ENCODE measurements around the gene ITPR1. TPM values are rescaled to one million over a fixed set of nuclear protein-coding genes. Genes with fewer than 3 reads are reported as not detected.

The ITPR1 gene
- total and polyA plus RNA-seq, 11 donors = 8.9 to 55.8 (median 19.9) TPM

DNA sequence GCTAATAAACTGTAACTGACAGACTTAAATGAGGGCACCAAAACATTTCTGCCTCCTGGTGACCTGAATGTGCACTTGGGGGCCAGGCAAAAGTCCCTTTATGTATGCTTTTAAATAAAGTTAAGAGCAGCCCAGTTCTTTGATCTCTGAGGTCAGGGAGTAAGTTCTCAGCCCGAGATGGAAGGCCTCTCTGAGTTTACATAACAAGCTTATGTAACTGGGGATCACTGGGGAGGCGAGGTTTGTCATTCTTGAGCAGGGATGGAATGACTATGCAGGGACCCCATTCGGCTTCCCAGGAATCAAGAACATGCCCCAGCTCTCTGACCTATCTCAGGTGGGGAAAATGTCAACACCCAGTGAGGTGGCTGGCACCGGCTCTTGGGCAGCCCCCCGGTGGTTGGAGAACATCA lies 287.4 kb downstream of the ITPR1 start:
- TF ChIP-seq, protein P1, sequence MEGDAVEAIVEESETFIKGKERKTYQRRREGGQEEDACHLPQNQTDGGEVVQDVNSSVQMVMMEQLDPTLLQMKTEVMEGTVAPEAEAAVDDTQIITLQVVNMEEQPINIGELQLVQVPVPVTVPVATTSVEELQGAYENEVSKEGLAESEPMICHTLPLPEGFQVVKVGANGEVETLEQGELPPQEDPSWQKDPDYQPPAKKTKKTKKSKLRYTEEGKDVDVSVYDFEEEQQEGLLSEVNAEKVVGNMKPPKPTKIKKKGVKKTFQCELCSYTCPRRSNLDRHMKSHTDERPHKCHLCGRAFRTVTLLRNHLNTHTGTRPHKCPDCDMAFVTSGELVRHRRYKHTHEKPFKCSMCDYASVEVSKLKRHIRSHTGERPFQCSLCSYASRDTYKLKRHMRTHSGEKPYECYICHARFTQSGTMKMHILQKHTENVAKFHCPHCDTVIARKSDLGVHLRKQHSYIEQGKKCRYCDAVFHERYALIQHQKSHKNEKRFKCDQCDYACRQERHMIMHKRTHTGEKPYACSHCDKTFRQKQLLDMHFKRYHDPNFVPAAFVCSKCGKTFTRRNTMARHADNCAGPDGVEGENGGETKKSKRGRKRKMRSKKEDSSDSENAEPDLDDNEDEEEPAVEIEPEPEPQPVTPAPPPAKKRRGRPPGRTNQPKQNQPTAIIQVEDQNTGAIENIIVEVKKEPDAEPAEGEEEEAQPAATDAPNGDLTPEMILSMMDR (IDR thresholded peaks at IDR 0.05) = no peak
- no peak for TF ChIP-seq POLR2A (IDR thresholded peaks at IDR 0.05)
- Histone ChIP-seq H3K4me3 (no peak overlapping the region), H3K9me3 (no peaks in the 10 kb centered on the region), H3K27ac (peak overlapping the region in 7 of 12 donors; percentile 3 to 69 (median 27)), H3K4me1 (peaks cover 0 to 35% (median 12%) of the 10 kb centered on the region in 12 donors), H3K36me3 (peaks cover 0 to 70% (median 29%) of the 10 kb centered on the region in 9 donors), H3K27me3 (no peaks in the 10 kb centered on the region)
- WGBS, 4 donors = 60 to 65% (median 63%) methylated on average over 4 to 5 of the region's 5 CpGs
- DNase-seq (no peak), ATAC-seq (peak in 1 of 4 donors; percentile 47)
- intact Hi-C loops (cut with DNase I) = loop anchor here in 1 of 10 donors (5.0 kb wide), 1 partner anchor 42 kb away; no protein-coding TSS in a partner anchor

DNA sequence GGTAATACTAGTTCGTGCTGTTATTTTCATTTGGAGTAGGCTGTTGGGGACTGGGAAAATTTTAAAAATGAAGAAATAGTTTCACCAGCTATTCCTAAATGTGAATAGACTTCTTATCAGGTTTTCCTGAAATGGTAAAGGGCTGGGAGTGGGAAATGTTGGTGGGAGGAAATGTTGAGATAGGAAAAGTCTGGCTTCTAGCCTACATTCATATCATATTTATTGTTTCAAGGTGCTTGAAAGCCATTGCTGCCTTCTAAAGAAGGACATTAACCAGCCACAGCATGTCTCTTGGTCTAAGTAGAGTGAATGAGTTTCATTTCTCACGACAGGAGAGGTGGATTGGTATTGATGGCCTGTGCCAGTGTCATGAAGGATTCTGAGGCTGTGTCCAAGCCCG lies 288.9 kb downstream of the ITPR1 start:
- Histone ChIP-seq H3K4me1 (peaks cover 0 to 27% (median 11%) of the 10 kb centered on the region in 12 donors), H3K9me3 (no peaks in the 10 kb centered on the region), H3K4me3 (no peak overlapping the region), H3K27ac (peak overlapping the region in 2 of 12 donors; percentile 26 to 51), H3K36me3 (peaks cover 0 to 72% (median 37%) of the 10 kb centered on the region in 9 donors), H3K27me3 (no peaks in the 10 kb centered on the region)
- no peak for DNase-seq
- TF ChIP-seq, protein P1 (IDR thresholded peaks at IDR 0.05) = no peak
- TF ChIP-seq POLR2A (IDR thresholded peaks at IDR 0.05) = no peak
- peak in 2 of 4 donors; percentile 10 to 11 for ATAC-seq
- intact Hi-C loops (cut with DNase I) = loop anchor here in 1 of 10 donors (5.0 kb wide), 1 partner anchor 40 kb away; no protein-coding TSS in a partner anchor
- 66 to 75% (median 68%) methylated on average over 3 of the region's 3 CpGs for WGBS, 4 donors

DNA sequence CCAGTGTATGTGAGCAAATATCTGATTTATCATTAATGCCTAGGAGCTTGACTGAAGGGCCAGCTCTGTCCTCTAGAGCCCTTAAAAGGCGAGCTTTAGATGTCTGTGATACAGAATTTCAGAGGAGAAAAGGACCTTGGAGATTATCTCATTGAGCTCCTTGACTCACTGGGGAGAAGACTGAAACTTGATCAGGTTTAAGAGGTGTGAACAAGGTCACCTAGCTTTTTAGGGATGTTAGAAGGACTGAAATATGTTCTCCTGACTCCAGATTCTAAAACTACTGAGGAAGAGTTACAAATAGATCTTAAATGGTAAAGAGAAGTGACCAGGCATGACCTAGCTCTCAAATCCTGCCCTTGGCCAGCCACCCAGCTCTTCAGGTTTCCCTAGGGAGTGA lies 292.4 kb downstream of the ITPR1 start:
- no peaks in the 10 kb centered on the region for H3K27me3 ChIP-seq
- no peak overlapping the region for H3K27ac ChIP-seq
- WGBS, 4 donors = 98 to 100% (median 100%) methylated on average over 1 of the region's 1 CpG
- no peaks in the 10 kb centered on the region for H3K9me3 ChIP-seq
- H3K4me3 ChIP-seq = no peak overlapping the region
- ATAC-seq (no peak), DNase-seq (no peak)
- TF ChIP-seq, protein P1 (IDR thresholded peaks at IDR 0.05) = no peak
- TF ChIP-seq POLR2A (IDR thresholded peaks at IDR 0.05) = no peak
- peaks cover 0 to 75% (median 59%) of the 10 kb centered on the region in 9 donors for H3K36me3 ChIP-seq
- H3K4me1 ChIP-seq = peaks cover 0 to 15% (median 5%) of the 10 kb centered on the region in 12 donors
- intact Hi-C loops (cut with DNase I) = no loop called here

DNA sequence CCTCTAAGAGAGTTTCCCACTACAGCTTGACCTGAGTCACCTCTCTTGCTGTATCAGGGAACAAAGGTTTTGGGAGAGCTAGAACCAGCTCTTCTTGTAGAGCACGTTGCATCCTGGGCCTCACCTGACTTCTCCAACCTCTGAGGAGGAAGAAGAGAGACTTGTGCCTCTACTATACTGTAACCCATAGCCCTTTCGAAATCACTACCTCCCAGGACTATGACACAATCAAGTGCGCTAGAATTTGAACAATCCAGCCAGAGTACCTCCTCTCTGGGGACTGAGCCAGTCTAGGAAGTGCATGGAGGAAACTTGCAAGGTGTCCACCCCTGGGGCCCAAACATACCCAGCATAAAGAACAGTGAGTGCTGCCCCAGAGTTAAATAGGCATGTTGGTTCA lies 293.3 kb downstream of the ITPR1 start:
- DNase-seq (no peak), ATAC-seq (no peak)
- peaks cover 0 to 8% (median 0%) of the 10 kb centered on the region in 12 donors for H3K4me1 ChIP-seq
- no peak overlapping the region for H3K4me3 ChIP-seq
- WGBS, 4 donors = 86 to 97% (median 96%) methylated on average over 1 to 3 of the region's 3 CpGs
- no peaks in the 10 kb centered on the region for H3K9me3 ChIP-seq
- no peaks in the 10 kb centered on the region for H3K27me3 ChIP-seq
- TF ChIP-seq, protein P1 (IDR thresholded peaks at IDR 0.05) = no peak
- TF ChIP-seq POLR2A (IDR thresholded peaks at IDR 0.05) = no peak
- H3K36me3 ChIP-seq = peaks cover 0 to 83% (median 68%) of the 10 kb centered on the region in 9 donors
- intact Hi-C loops (cut with DNase I) = no loop called here
- H3K27ac ChIP-seq = no peak overlapping the region

All from heart left ventricle (tissue), 16 donors.